Fibroblast of lung (primary cell): ENCODE results near the gene ANKRD36C.
"Not testable (repeated sequence)": the region's sequence is repeated elsewhere in the genome, so short reads cannot be mapped to it uniquely, and the experiment has no call there.

ENCODE experiments used
- EZH2 ChIP-seq: IDR thresholded peaks from 2 replicates; pipeline ENCODE4 v1.5.1; 2012; ENCODE audit warnings: low read length, control low read depth, mild to moderate bottlenecking; ENCODE audit errors: missing control alignments
- TF ChIP-seq, protein P1 (sequence below), 2 donors: IDR thresholded peaks in 1 of 2; conservative IDR thresholded peaks in 1 of 2; 1 replicate in 1 of 2; 2 replicates in 1 of 2; pipeline ENCODE4 v1.5.1; 2011 to 2012; ENCODE audit warnings: low read length in 2 of 2, control low read depth in 1 of 2, inconsistent platforms in 1 of 2, low read depth in 1 of 2, mild to moderate bottlenecking in 1 of 2

GRCh38 chr2:95793970-95794369 lies 197.7 kb downstream of the ANKRD36C start:
- not testable (repeated sequence) for TF ChIP-seq EZH2
- TF ChIP-seq, protein P1, sequence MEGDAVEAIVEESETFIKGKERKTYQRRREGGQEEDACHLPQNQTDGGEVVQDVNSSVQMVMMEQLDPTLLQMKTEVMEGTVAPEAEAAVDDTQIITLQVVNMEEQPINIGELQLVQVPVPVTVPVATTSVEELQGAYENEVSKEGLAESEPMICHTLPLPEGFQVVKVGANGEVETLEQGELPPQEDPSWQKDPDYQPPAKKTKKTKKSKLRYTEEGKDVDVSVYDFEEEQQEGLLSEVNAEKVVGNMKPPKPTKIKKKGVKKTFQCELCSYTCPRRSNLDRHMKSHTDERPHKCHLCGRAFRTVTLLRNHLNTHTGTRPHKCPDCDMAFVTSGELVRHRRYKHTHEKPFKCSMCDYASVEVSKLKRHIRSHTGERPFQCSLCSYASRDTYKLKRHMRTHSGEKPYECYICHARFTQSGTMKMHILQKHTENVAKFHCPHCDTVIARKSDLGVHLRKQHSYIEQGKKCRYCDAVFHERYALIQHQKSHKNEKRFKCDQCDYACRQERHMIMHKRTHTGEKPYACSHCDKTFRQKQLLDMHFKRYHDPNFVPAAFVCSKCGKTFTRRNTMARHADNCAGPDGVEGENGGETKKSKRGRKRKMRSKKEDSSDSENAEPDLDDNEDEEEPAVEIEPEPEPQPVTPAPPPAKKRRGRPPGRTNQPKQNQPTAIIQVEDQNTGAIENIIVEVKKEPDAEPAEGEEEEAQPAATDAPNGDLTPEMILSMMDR (conservative IDR thresholded peaks at IDR 0.05 in 1 of 2, IDR thresholded peaks at IDR 0.05 in 1 of 2; ENCODE audit: low read depth in 1 of 2, low read length in 2 of 2): not testable (repeated sequence)
